GM19240 (cell line): Measurements from ENCODE around the gene SARNP.
A peak's percentile ranks its signal among the peaks of the same experiment; 100 is the strongest.

Source experiments
- DNase-seq: peaks from one replicate; pipeline ENCODE4 v3.0.0; 2011; ENCODE audit warnings: low spot score; ENCODE audit not compliant: insufficient read length

Gene SARNP

DNA sequence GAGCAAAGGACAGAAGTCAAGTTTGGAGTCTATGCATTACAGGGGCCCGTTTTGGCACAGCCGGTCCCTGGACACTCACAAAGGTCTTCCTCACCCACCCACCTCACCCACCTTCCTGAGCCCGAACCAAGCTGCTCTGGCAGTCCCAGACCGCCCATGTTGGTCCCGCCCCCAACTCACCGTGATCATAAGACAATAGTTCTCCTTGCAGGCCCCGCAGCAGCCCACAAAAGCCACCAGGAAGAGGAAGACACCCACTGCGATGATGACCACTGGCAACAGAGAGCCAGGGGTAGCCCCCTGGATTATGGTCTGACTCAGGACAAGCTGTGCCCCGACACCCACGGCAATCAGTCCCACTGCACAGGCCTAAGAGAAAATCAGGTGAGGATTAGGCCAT is 90.6 kb downstream of the SARNP start:
- no peak for DNase-seq

GRCh38 chr12:55725556-55725955 is 92.0 kb downstream of the SARNP start:
- DNase-seq, result no peak

DNA sequence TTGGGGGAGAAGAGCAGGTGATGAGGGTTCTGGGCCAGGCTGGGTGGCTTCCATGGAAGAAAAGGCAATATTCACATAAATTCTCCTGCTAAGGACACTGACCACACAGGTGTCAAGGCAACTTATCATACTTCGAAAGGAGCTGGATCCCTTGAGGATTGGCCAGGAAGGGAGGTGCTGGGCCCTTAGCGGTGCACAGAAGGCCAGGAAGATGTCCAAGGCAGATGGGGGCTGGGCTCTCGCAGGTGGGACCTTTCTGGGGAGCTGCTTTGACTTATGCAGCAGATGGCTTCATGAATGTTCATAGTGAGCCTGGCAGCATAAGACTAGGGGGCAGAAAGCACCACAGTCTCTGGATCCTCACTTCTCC is 92.6 kb downstream of the SARNP start:
- no peak for DNase-seq

DNA sequence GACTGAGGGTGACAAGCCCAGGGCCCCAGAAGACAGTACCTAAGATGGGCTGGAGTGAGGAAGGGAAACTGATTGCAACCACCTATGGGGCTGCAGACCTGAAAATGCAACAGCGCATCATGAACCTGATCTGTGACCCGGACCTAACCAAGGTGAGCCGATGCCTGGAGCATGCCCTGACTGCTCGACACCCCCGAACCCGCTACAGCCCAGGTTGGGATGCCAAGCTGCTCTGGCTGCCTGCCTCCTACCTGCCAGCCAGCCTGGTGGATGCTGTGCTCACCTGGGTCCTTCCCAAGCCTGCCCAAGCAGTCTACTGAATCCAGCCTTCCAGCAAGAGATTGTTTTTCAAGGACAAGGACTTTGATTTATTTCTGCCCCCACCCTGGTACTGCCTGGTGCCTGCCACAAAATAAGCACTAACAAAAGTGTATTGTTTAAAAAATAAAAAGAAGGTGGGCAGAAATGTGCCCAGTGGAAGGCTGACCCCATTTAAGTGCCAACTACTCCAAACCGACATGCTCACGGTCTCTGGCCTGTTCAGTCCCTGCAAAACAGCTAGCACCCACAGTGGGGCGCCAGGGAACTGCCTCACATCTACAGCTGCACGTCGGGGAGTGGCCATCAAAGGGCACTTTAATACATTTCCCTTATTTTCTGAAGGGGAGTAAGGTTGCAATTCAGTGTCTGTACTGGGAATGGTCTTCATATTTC is 93.1 kb downstream of the SARNP start:
- no peak for DNase-seq

DNA sequence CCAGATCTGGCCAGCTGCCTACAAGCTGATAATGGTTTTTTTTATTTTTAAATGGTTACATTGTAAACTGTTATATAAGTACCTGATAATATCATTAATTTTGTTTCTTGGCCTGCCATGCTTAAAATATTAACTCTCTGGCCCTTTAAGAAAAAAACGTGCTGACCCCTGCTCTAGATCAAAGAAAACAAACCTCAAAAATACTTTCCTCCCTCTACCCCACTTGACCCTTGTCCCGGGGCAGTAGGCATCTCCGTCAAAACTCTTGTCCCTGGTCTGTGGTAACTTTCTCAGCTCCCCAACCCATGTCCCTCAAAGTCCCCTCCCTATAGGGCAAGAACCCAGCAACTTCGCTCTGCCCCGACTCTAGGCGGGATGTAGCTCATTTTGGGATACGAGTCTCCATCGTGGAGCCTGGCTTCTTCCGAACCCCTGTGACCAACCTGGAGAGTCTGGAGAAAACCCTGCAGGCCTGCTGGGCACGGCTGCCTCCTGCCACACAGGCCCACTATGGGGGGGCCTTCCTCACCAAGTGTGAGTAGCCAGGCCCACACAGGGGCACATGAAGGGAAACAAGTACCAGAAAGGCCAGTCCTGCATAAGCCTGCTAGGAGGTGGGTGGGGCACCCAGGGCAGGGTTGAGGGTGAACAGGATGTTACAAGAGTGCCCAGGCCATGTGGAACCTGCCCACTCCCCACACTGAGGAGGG is 93.9 kb downstream of the SARNP start:
- no peak for DNase-seq

DNA sequence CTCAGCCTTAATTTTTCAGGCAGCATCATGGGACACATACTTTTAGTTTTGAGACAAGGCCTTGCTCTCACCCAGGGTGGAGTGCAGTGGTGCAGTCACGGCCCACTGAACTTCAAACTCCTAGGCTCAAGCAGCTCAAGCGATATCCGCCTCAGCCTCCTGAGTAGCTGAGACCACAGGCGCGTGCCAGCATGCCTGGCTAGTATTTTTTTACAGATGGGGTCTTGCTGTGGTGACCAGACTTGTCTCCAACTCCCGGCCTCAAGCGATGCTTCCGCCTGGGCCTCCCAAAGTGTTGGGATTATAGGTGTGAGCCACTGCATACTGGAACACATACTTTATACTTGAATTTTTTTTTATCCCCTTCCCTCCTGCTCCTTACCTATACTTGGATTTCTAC is 94.6 kb downstream of the SARNP start:
- DNase-seq, result no peak

DNA sequence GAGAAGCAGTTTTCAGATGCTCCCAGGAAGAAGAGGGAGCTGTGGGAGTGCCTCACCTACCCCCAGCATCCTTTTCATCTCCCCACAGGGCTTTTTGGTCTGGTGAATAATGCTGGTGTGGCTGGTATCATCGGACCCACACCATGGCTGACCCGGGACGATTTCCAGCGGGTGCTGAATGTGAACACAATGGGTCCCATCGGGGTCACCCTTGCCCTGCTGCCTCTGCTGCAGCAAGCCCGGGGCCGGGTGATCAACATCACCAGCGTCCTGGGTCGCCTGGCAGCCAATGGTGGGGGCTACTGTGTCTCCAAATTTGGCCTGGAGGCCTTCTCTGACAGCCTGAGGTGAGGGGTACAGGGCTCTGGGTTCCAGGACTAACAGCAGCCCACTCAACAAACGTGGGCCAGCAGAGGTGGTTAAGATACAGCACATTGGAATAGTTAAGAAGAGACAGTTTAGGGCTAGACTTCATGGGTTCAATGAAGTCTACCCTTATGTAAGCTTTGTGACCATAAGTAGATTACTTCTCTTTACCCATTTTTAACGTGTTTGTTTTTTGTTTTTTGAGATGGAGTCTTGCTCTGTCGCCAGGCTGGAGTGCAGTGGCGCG is 95.8 kb downstream of the SARNP start:
- no peak for DNase-seq

DNA sequence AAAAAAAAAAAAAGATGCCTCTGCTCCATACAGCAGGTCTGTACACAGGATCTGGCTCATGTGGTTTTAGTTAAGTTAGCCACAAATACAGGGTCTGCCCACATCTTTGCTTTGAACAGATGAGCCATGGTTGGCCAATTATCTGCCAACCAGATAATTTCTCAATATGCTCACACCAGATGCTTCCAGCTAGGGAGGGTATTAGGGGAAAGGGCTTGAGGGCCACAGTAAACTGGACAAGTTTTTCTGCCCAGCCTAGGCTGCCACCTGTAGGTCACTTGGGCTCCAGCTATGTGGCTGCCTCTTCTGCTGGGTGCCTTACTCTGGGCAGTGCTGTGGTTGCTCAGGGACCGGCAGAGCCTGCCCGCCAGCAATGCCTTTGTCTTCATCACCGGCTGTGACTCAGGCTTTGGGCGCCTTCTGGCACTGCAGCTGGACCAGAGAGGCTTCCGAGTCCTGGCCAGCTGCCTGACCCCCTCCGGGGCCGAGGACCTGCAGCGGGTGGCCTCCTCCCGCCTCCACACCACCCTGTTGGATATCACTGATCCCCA is 96.6 kb downstream of the SARNP start:
- no peak for DNase-seq

DNA sequence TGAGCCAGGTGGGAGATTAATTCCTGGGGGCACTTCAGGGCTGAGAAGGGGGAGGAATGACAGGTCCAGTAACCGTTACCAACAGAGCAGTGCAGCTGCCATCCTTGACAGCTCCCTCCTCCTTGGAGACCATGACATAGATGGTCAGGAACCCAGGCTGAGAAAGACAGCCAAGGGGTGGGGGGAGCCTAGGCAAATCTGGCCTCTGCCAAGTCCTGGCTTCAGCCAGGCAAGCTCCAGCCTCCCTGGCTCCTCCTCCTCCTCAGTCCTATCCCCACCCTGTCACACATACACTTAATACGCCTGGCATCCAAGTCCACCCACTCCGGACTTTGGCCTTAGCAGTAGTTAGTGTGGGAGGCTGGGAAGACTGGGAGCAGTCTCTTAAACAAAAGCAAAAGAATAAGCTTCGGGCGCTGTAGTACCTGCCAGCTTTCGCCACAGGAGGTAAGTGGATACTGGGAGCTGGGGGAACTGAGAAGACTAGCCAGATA is 97.4 kb downstream of the SARNP start, which contains the start of gene RDH5:
RDH5 (plus strand) TSS at position 323 of the 494 bp plus-strand sequence. CDS start 792 bp downstream, outside the sequence.
- DNase-seq, result no peak

DNA sequence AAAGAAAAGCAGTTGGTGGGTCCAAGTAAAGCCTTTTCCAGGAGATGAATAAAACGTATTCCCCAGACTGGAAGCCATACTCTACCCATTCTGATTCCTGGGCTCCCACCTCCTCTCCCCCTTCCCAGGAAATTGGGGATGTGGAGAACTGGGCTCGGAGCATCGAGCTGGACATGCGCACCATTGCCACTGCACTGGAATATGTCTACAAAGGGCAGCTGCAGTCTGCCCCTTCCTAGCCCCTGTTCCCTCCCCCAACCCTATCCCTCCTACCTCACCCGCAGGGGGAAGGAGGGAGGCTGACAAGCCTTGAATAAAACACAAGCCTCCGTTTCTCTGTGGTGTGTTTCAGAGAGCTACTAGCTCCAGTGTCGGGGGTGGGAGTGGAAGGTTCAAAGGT is 98.2 kb downstream of the SARNP start:
- no peak for DNase-seq

DNA sequence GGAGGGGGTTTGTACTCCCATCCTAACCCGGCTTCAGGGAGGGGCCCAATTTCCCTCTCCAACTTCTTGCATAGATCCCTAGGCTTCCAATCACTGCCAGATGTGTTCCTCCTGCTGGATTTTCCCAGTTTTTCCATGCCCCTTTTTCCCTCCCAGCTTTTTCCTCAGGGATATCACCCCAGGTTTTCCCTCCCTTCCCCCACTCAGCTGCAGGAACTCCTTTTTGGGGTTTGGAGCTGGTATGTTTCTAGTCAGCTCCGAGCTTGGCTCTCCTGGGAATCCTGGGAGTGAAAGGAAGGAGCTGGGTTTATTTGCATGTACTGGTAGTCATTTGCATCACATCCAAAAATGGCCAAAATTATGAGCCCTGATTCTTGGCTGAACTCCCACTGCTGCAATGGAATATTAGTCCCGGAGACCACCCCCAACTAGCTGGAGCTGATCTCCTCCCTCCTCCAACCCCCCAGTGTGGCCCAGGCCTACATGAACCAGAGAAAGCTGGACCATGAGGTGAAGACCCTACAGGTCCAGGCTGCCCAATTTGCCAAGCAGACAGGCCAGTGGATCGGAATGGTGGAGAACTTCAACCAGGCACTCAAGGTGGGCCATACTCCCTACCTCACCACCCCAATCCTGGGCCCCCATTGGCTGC is 98.8 kb downstream of the SARNP start:
- DNase-seq, result no peak

DNA sequence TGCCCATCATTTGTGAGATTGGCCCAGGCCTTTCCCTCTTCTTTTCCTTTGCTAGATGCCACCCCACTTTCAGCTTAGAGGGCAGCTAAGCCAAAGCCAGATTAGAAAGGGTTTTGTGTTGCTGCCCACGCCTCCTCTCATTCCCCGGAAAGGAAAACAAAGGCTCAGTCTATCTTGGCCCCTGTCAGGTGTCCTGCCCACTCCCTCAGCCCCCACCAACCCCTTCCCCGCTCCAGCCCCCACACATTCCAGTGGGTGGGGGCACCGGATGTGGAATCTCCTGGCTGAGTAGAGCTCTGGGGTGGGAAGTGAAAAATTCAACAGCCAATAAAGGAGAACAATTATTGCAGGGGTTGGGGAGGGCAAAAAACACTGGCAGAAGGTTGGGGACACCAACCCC is 99.5 kb downstream of the SARNP start:
- DNase-seq, result no peak

DNA sequence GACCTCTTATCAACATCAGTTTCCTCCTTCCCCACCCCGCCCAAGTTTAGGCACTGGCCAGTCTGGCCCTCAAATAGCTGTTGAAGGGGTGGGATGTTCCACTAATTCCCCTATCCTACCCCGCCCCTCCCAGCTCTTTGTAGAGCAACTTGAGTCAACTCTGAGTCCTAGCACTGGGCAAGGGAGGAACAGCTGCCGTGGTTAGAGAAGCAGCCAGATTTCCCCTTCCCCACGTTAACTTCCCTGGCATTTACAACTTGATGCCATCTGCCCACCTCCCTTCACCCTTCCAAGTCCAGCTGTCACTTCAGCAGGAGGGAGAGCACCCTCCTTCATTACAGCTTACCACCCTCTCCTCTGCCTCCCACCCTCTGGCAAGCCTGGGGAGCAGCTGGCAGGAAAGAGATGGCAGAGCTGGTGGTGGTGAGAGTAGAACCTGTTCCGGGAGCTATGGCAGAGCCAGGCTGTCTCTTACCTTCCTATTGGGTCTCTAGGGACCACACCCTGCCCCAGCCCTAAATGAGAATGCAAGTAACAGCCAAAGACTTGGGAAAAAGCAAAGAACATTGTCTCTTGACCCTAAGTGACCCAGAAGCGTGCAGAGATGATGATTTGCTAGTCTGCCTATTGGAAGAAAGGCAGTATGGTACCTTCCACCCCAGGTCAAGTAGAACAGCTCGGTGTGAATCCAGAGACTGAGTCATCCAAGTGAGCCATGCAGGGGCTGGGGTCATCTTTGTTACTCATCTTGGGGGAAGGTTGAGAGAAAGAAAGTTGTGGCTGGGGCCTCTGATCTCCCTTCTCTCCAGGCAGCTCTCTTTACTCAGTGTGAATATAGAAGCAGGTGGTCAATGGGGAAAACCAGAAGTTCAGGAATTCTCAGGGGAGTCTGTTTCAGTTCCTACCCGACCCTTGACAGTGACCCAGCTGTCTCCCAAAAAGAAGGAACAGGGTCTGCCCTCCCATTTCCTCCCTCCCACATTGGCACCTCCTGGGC is 100.2 kb downstream of the SARNP start:
- DNase-seq, result no peak

- no peak for DNase-seq
Observed at GRCh38 chr12:55716582-55716957, 101.0 kb downstream of the SARNP start.

DNA sequence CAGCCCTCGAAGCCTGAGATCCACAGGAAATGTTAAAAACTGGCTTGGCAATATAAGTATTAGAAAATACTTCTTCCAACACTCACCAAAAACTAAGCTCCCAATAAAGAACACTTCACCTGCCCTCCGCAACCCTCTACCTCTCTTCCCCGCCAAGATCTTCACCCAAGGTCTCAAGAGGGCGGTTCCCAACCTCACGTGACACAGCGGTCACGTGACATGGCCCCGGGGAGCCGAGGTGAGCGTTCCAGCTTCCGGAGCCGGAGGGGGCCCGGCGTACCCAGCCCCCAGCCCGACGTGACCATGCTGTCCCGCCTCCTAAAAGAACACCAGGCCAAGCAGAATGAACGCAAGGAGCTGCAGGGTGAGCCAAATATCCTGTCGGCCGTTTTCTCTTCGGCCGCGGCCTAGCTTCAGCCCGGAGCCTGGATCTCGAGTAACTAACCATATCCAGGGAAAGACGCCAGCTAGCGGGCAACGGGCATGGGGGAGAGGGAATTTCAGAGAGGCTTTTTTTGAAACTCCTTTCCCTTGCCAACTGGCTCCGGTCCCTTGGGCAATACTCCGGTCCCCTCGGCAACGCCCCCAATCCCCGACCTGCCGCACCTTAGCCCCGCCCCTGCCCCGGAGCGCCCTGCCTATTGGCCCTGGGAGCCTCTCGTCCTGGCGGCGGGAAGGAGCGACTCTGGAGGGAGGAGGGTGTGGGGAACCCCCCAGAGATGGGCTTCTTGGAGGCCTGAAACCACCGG is 101.5 kb downstream of the SARNP start, which contains the start of gene BLOC1S1:
BLOC1S1 (plus strand) TSS at position 214 of the 749 bp plus-strand sequence; CDS start at position 220, 6 bp downstream.
- peak; percentile 97 for DNase-seq

- DNase-seq, result no peak
Observed at GRCh38 chr12:55715169-55715764, 102.3 kb downstream of the SARNP start.

DNA sequence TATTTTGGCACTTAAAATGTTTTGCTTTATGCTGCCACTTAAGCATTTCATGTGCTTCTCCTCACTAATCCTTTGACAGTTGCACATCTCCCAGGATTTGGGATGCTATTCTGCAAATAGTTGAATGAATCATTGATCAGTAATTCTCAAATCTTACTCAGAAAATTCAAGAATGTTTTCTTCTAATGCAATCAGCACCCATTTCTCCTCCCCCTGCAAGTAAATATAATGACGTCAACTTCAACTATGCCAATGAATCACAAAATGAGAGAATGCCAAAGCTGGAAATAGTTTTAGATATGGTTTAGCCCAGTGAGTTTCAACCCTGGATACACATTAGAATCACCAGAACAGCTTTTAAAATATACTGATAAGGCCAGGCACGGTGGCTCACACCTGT is 103.8 kb downstream of the SARNP start:
- DNase-seq, result no peak

DNA sequence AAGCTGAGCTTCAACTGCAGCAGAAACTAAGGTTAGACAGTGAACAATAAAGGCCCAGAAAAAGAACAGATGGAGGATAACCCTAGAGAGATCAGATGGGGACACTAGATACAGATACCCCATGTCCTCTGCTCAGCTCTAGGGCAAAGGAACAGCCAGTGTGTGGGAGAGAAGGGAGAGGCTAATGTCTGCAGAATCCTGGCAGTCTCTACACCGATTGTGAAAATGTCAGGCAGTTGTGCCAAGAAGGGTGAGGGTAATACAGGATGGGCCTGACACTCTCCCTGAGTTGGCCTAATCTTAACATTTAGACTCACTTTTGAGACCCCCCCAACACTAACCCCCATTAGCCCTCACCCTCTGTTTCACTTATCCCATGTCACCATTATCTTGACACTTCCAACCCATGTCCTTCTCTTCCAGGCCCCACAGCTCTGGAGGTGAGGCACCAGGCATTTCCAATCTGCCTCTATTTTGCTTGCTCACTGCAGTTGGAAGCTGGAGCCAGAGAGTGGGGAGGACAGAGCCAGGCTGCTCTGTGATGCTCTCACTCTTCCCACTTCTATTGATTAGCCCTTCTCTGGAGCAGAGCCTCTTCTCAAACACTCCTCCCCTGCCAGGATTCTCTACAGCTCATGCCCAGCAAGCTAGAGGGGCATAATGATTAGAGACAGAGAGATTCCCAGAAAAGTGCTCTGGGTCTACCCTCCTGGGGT is 104.7 kb downstream of the SARNP start:
- DNase-seq, result no peak
